GM18907 (cell line): Measurements from ENCODE around the gene ACACA.
"Not testable (repeated sequence)": the region's sequence is repeated elsewhere in the genome, so short reads cannot be mapped to it uniquely, and the experiment has no call there.

ENCODE experiments used
- ATAC-seq: cut with Tn5 transposase; IDR thresholded peaks from one replicate; pipeline ENCODE4 v1.9.1; 2021; ENCODE audit warnings: mild to moderate bottlenecking, moderate library complexity; ENCODE audit not compliant: unreplicated experiment

The ACACA gene

DNA sequence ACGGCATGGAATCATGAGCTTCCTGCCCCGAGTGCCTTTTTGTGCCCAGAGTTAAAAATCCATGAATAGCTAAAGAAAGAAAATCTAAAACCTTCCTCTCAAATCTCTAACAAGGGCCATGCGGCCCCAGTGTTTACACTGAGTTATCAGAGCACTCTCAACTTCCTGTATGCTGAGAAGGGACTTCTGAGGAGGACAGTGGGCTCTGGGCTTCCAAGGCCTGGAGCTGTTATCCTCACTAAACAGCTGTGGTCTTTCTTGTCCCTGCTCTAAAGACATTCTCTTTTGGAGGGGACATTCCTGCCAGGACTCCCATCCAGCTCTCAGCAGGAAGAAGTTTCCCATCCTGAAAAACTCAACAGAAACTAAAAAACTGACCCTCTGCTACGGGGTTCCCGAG is 322.3 kb downstream of the ACACA start:
- no peak for ATAC-seq

DNA sequence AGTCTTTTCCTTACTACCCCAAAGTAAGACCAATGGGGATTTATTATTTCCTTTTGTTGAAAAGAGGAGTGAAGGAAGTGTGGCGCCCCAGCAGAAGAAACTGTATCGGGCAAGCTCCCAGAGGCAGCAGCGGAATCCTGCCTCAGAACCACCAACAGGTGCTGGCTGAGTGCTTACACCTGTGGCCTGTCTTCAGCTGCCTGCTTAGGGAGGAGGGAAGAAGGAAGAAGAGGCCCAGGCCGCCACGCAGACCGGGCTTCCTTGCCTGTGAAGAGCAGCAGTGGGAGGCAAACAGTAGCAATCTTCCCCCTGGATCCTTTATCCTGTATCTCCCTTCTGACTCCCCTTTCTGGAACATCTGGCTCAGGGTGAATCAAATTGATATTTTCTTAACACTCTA is 323.2 kb downstream of the ACACA start:
- ATAC-seq, result no peak

DNA sequence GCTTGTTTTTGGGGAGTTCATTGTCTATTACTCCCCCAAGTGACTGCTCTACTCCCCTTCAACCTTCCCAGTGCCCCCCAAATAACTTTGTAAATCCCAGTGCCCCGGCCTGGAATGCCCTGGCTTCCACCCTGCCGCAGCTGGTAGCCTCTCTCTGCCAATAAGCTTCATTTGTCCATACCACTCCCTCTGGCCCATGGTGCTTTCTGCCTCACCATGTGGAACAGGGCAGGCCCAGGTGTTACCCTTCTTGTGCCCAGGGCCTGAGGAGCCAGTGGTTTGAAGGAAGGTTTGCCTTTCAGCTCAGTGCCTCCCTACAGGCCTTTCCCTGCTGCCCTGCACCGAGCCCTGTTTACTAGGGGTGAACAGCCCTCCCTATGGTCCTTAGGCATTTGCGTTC is 323.7 kb downstream of the ACACA start:
- no peak for ATAC-seq

DNA sequence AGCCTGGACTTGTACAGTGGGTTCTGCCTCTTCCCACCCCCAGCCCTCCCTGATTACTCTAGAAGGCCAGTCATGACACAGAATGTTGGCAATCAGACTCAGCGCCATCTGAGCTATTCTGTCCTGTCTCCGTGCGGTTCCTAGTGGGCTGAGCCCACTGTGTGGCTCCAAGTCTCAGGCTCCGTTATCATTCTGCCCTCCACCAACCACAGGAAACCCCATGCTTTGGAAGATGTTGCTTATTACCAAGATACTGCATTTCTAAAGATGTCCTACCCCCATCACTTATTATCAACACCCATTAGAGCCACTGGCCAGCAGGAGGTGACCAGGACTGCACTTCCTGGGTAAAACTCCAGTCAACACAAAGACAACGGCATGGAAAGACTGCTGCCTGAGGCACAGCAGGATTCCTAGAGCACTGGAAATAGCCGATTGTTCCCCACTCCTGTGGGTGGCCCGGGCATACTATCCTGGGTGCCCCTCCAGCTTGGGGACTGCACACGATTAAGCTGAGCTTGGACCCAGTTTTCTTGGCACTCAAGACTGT is 324.2 kb downstream of the ACACA start:
- no peak for ATAC-seq

DNA sequence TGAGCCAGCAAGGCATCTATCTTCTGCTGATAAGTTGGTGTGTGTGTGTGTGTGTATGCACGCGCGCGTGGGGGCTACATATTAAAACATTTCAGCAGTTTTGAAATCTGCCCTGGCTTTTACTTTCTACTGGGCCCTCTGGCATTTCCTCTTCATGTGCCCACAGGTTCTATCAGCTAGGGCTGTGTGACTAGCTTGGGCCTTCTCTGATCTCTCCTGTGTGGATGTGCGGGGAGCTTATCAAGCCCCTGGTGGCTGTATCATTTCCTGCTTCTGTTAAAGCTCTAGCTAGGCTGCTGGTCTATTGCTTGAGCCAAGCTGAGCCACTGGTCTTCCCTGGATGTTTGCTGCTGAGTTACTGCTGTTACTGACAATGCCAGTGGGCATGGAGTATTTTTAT is 325.3 kb downstream of the ACACA start:
- no peak for ATAC-seq

DNA sequence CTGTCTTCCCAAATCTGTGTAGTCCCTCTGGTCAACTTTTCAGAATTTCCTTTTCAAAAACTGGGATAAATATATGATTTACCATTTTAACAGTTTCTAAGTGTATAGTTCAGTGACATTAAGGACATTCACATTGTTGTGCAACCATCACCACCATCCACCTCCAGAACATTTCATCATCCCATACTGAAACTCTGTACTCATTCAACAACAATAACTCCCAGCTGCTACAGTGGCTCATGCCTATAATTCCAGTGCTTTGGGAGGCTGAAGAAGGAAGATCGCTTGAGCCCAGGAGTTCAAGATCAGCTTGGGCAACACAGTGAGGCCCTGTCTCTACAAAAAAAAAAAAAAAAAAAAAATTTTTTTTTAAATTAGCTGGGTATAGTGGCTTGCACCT is 326.9 kb downstream of the ACACA start:
- no peak for ATAC-seq

DNA sequence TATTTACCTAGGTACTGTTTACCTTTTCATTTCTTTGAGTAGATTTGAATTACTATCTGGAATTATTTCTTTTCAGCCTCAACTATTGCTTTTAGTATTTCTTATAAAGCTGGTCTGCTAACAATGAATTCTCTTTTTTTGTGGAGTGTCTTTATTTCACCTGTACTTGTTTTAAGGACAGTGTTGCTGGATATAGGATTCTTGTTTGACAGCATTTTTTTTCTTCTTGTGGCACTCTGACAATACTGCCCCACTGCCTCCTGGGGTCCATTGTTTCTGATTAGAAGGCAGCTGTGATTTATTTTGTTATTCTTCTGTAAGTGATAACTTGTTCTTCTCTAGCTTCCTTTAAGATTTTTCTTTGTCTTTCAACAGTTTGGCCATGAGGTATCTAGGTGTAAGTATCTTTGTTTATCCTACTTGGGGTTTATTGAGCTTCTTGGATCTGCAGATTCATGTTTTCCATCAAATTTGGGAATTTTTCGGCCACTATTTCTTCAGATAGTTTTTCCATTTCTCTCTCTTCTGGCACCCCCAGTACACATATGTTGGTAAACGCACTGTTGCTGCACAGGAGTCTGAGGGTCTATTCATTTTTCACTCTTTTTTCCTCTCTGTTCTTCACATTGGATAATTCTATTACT is 327.4 kb downstream of the ACACA start:
- ATAC-seq, result no peak

DNA sequence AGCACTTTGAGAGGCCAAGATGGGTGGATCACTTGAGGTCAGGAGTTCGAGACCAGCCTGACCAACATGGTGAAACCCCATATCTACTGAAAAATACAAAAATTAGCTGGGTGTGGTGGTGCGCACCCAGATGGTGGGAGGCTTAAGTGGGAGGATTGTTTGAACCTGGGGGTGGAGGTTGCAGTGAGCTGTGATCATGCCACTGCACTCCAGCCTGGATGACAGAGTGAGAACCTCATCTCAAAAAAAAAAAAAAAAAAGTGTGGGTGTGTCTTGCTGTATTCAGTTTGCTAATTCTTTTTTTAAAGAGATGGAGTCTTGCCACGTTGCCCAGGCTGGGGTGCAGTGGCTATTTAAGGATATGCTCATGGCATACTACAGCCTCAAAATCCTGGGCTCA is 333.2 kb downstream of the ACACA start:
- ATAC-seq, result not testable (repeated sequence)

DNA sequence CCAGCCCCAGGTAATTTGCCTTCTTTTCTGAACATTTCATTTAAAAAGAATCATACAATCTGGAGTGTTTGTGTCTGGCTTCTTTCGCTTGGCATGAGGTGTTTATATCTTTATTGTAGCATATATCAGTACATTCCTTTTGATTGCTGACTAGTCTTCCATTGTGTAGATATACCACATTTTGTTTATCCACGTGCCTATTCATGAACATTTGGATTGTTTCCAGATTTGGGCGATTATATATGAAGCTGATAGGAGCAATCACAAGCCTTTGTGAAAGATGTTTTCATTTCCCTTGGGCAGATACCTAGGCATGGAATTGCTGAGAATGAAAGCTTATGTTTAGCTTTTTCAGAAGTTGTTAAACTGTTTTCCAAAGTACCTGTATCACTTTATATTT is 337.5 kb downstream of the ACACA start:
- ATAC-seq, result no peak

DNA sequence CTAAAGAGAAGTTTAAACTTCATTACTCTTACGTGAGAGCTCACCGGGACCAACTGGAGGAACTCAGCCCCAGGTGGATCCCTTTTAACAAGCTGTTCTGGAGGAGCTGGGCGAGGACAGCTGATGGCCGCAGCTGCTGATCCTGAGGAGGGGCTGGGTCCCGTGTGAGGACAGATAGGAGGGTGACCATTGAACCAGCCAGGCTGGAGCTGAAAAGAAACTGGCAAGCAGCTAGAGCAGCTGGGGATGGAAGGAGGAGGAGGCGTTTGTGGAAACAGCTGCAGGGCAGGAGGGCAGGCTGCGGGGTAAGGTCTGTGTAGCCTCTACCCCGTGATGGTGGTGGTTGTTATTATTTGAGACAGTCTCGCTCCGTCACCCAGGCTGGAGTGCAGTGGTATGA is 338.4 kb downstream of the ACACA start:
- ATAC-seq, result no peak

DNA sequence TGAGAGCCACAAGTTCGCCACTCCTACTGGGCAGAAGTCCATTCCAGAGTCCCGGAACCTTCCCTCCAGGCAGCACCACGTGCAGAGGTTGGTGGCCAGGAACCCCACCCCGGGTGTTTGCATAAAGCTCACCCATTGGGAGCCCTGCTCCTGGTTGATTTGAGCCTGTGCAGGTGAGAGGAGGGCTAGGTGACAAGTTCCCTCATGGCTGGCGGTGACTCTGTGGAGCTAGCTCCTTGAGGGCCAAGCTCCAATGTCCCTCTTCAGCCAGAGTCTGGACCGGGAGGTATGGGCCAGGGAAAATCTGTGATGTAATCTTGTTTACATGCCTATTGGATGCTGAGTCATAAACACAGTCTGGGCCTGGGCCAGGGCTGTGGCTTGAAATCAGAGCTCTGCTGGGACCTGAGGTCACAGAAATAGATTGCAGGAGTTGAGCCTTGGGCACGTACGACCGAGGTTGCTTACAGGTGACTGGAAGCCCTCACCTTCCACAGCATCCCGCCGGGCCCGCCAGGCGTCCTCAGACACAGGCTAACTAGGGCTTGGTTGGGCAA is 339.0 kb downstream of the ACACA start:
- ATAC-seq, result no peak

DNA sequence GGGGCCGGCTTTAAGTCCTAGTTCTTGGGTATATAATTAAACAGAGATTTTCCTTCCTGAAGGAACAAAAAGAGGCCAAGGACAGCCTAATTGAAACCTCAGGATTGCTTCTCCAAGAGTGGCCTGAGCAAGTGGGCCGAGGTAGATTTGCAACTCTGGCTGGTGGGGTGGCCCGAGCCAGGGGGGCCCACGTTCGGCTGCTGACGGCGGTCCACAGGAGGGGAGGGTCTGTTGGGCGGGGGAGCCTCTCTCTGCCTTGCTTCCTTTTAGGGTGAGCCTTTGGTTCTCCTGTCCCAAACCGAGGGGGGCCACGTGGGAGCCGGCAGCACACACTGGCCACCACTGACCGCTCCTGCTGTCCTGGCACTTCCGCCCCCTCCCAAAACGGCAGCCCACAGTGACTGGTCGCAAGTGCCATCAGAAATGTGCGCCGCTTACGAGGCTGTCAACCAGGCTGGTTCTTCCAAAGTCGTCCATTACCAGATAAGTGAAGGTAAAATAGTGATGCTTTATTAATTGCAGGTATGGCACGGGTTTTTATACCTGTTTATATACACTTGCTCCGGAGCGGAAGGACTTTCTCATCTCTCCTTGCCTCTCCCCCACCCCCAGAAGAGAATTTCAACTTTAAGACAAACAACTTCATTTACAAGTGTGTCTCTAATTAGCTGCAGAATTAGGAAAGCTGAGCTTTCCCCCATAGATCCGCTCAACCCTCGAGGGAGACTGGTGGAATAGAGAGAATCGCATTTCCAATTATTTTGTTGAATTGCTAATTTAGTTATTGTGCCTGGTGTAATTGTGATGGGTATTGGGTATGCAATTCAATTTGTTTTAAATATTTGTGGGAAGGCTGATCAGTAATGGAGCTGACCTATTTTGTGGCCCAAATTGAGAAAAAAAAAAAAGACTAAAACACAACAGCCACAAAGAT is 340.0 kb downstream of the ACACA start:
- no peak for ATAC-seq

DNA sequence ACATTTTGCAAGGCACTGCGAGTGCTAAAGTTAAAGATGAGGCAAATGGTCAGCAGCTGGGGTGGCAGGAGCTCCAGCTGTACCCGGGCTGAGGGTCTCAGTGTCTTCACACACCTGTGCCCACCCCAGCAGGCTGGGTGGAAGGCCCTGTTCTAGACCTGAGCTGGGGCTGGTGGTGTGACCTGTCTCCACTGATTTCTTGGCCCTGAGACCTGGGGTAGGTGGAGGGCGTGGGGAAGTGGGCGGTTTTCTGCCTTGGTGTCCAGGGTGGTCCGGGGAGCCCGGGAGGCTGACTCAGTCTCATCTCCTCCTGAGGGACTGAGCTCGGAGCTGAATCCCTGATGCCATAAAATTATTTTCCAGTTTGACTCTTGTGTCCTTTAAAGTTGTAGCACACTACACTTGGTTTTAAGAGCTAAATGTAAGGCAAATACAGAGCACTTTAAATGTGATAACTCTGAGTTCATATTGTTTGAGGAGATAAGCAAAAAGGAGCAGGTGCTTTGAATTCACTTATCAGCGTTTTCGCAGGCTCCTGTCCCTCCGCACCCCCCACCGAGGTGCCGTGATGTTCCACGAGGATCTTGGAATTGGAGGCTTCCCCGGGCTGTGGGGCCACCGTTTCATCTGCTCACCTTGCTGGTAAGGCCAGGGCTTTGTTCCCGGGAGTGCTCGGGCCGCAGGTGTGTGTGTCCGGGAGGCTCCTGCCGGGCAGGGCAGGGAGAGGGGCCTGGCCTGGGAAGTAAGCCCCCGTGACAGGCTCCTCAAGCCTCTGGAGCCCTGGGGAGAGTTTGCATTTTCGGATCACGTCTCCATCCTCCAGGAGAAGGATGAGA is 340.9 kb downstream of the ACACA start:
- ATAC-seq, result no peak

DNA sequence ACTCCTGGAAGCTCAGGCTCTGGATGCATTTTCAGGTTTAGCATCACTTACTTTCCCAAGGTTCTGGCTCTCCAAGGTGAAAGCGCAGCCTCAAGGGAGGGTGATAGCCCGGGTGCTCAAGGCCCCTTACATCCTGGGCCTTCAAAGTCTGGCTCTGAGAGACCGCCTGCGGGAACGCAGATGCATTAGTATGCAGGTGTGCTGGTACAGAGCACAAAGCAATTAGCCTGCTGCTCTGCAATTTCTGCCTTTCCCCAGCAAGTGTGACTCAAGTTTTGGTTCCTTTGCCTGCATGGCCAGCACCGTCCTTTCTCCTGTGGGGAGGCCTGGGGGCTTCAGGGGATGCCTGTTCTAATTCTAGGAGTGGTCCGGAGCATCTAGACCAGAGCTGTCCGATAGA is 341.7 kb downstream of the ACACA start:
- no peak for ATAC-seq

DNA sequence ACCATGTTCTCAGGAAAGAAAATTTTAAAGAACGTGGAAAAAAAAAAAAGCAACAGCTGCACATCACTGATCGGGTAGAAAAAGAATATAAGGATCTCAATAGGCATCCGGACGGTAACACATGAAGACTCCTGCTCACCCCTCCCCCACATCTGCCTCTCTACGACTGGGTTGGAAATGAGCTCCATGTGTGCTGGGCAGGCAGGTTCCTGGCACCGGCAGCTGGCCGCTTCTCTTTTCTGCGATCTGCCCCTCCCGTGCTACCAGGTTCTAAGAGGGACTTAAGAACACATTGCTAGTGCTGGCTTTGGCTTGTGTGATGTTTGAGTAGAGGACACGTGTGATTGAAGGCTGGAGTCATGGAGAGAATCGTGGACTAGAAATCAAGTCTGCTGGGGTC is 342.4 kb downstream of the ACACA start:
- ATAC-seq, result no peak

DNA sequence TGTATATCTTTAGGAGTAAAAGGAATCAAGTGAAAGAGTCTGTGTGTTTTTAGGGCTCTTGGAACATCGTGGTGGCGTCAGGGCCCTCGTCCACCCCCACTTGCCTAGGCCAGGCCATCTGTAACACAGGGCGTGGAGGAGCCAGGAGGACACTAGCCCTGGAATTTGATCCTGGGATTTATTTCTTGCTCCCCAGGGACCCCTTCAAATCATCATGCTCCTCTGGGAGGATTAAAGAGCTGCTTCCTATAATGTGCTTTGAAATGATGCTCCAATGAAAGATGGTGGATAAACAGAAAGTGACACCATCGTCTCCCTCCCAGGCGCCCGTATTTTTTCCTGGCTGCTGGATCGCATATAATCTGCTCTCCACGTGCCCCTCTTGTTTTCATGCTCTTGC is 344.6 kb downstream of the ACACA start:
- no peak for ATAC-seq

DNA sequence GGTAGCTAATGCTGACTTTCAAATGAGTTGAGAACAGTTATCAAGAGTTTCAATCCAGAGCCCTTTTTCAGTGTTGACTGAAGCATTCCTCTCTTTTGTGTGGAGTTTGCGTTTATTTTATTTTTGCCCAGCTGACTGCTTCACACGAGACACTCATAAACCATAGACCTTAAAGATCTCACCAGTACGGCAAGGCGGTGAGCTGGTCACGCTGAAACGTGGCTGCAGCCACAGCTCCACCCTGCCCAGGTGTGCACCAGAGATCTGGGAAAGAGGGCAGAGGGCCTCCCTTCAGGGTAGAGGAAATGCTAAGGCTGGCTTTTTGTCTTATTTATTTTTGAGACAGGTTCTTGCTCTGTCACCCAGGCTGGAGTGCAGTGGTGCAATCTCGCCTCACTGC is 345.7 kb downstream of the ACACA start:
- ATAC-seq, result no peak

DNA sequence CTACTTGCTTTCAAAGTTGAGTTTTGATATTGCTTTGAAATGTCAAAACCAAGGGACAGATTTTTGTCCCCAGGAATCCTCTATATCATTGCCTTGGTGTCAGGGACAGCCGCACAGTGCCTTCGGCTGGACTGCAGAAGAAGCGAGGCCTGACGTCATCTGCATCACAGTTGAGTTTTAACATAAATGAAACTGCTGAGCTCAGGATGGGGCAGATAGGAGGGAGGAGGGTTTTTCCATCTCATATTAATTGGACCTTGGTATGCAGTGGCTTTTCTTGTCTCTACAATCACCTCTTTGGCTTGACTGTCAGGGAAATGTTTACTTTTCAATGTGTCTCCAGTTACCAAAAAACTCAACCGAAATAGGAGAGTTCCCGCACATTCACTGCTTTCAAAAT is 346.5 kb downstream of the ACACA start:
- ATAC-seq, result no peak

DNA sequence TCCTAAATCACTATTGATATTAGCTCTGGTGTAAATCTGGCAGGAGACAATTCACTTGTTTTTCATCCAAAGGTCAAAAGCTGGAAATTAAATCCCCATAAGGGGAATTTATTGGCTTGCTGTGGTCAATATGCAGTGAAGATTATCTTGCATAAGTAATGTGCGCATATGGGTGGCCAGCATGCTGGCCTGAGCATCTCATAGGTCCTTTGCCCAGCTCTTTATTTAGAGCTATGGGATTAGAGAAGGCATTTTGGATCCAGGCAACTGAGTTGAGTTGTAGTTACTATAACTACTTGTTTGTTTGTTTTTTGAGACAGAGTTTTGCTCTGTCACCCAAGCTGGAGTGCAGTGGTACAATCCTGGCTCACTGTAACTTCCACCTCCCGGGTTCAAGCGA is 347.1 kb downstream of the ACACA start:
- ATAC-seq, result no peak

DNA sequence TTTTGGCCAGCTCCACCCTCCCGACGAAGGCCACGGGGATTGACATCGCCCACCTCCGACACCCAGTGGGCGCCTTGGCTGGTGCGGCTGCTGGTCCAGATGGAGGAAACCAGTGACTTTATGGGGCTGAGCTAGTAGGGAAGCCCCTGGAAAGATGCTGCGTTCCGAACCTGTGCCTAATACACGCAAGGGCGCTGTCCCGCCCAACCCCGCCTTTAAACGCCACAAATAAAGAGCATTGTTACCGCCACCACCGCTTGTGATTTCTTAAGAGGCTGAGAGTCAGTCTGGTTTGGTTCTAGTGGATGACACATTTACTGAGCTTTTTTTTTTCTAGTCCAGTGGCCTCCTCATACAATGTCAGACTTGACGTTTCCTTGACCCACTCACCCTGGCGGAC is 350.0 kb downstream of the ACACA start:
- no peak for ATAC-seq

DNA sequence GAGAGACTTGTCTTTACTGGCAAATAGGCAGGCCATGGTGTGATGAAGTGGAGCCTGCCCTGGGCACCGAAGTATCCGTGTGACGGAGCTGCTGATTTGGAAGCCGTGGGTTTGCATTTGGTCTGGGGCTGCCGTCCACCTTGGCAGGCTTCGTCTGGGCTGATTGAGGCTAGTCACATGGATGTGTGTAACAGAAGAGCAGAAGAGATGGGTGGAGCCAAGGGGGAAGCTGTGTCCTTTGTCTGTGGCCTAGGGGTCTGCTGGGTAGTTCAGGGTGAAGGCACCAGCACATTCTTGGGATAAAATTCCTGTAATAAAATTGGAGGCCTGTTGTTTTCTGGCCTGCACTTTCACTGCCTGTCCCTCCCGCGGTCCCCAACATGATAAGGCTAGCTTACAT is 351.7 kb downstream of the ACACA start:
- no peak for ATAC-seq
